HG03139 (cell line): Measurements from ENCODE around the gene SLC22A24.
"Not testable (repeated sequence)": the region's sequence is repeated elsewhere in the genome, so short reads cannot be mapped to it uniquely, and the experiment has no call there.

ENCODE experiments used
- ATAC-seq: cut with Tn5 transposase; IDR thresholded peaks from one replicate; pipeline ENCODE4 v1.9.1; 2021; ENCODE audit not compliant: unreplicated experiment

SLC22A24 gene, protein sequence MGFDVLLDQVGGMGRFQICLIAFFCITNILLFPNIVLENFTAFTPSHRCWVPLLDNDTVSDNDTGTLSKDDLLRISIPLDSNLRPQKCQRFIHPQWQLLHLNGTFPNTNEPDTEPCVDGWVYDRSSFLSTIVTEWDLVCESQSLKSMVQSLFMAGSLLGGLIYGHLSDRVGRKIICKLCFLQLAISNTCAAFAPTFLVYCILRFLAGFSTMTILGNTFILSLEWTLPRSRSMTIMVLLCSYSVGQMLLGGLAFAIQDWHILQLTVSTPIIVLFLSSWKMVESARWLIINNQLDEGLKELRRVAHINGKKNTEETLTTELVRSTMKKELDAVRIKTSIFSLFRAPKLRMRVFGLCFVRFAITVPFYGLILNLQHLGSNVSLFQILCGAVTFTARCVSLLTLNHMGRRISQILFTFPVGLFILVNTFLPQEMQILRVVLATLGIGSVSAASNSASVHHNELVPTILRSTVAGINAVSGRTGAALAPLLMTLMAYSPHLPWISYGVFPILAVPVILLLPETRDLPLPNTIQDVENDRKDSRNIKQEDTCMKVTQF

GRCh38 chr11:63144121-63144520 lies at the start of gene SLC22A24:
Gene SLC22A24 (minus strand): TSS chr11:63144221. CDS start chr11:63143779, 442 bp downstream.
- no peak for ATAC-seq

GRCh38 chr11:63180536-63180935 lies 36.5 kb upstream of the SLC22A24 start:
- no peak for ATAC-seq

GRCh38 chr11:63179432-63180041 lies 35.5 kb upstream of the SLC22A24 start:
- ATAC-seq, result no peak

DNA sequence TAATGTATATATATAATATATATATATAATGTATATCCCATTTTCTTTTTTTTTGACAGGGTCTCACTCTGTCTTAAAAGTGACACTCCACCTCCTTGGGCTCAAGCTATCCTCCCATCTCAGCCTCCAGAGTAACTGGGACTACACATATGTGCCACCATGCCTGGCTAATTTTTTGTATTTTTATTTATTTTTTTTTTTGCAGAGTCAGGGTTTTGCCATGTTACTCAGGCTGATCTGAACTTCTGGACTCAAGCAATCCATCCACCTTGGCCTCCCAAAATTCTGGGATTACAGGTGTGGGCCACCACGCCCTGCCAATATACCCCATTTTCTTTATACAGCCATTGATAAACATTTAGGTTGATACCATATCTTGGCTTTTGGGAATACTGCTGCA lies 33.9 kb upstream of the SLC22A24 start:
- ATAC-seq, result no peak

- no peak for ATAC-seq
Observed at GRCh38 chr11:63165706-63166310, 21.8 kb upstream of the SLC22A24 start.

GRCh38 chr11:63155794-63156193 lies 11.8 kb upstream of the SLC22A24 start:
- ATAC-seq, result no peak

DNA sequence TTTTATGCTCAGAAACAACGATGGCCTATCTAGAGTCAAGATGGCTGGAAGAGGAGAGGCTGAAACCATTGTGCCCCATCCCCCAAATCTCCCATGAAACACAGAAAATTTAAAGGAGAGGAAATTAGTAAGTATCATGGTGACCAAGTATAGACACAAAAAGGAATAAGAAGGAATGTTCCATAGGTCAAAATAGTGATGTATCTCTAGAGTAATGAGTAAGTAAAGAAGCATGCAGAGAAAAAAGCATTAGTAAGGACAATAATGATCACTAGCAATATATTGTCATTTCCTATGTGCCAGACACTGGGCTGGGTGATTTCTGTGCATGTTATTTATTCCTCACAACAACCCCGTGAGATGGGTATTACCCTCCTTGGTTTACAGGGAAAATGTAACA lies 2.6 kb upstream of the SLC22A24 start:
- no peak for ATAC-seq

GRCh38 chr11:63142459-63142858 lies 1.6 kb downstream of the SLC22A24 start:
- no peak for ATAC-seq

- no peak for ATAC-seq
Observed at GRCh38 chr11:63132985-63133775, 10.8 kb downstream of the SLC22A24 start.

DNA sequence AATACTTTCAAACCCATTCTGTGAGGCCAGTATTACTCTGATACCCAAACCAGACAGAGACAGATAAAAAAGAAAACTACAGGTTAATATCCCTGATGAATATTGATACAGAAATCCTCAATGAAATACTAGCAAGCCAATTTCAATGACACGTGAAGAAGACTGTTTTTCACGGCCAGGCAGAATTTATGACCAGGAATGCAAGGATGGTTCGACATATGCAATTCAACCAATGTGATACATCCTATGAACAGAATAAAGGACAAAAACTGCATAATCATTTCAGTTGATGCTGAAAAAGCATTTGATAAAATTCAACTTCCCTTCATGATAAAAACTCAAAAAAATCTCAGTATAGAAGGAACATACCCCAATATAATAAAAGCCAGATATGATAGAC lies 44.5 kb downstream of the SLC22A24 start:
- ATAC-seq, result no peak

DNA sequence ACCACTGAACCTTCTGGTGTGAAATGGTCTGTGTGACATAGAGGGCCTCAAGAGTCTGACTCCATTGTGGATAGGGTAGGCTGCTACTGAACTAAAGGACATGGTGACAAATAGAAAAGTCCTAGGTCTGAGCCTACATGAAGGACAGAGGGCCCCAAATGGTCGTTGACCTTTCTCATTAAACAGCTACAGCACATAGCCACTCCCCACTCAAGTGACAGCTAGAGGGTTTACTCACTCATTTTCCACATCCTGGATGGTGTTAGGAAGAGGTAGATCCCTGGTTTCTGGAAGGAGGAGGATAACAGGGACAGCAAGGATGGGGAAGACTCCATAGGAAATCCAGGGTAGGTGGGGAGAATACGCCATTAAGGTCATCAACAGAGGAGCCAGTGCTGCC lies 63.3 kb downstream of the SLC22A24 start:
- no peak for ATAC-seq

DNA sequence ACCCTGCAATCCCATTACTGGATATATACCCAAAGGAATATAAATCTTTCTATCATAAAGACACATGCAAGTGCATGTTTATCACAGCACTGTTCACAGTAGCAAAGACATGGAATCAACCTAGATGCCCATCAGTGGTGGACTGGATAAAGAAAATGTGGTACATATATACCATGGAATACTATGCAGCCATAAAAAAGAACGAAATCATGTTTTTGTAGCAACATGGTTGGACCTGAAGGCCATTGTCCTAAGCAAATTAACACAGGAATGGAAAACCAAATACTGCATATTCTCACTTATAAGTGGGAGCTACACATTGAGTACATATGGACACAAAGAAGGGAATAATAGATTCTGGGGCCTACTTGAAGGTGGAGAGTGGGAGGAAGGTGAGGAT lies 97.8 kb downstream of the SLC22A24 start:
- ATAC-seq, result not testable (repeated sequence)

- ATAC-seq, result no peak
Observed at GRCh38 chr11:63042596-63042995, 101.4 kb downstream of the SLC22A24 start.

DNA sequence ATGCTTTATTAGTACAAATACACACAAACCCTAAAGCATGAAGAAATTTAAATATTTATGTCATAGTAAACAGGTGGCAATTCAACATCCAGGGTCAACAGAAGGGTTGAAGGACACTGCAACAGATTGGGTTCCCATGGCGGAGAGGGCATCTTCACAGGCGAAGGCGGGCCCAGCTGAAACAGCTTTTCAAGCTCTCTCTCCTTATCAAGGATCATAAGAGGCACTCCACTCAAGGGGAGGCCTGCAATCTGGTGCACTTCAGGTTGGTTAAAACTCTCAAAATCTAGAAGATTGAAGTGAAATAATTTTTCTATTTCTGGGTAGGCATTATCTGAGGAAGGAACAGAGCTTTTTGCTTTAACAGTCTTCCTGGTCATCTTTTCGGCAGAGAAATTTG lies 111.6 kb downstream of the SLC22A24 start:
- ATAC-seq, result no peak
